HCT116 (cell line): ENCODE measurements around the gene CCDC38.

Source experiments
- CTCF ChIP-seq, 3 experiments: fragments of 200-600 bp in 1 of 3; sonication (generic) in 1 of 3; IDR thresholded peaks in 2 of 3; conservative IDR thresholded peaks in 1 of 3; 2 replicates each; pipeline ENCODE4 v1.5.1; 2012 to 2017; ENCODE audit warnings: low read depth in 2 of 3, low read length in 2 of 3, antibody characterized with exemption in 1 of 3, borderline replicate concordance in 1 of 3, control low read depth in 1 of 3, mild to moderate bottlenecking in 1 of 3, mixed read lengths in 1 of 3, mixed run types in 1 of 3, moderate library complexity in 1 of 3; ENCODE audit not compliant: insufficient read depth in 1 of 3
- EGR1 ChIP-seq: IDR thresholded peaks from 2 replicates; pipeline ENCODE4 v1.6.1; 2012; ENCODE audit warnings: low read depth
- EZH2phosphoT487 ChIP-seq: fragments of 200-600 bp; IDR thresholded peaks from 2 replicates; pipeline ENCODE4 v1.6.1; 2018; ENCODE audit warnings: antibody characterized with exemption, borderline replicate concordance
- MAX ChIP-seq: IDR thresholded peaks from 2 replicates; pipeline ENCODE4 v1.6.1; 2012
- POLR2A ChIP-seq: IDR thresholded peaks from 2 replicates; pipeline ENCODE4 v1.7.0; 2011; ENCODE audit warnings: borderline replicate concordance; ENCODE audit not compliant: insufficient read depth, insufficient read length; ENCODE audit errors: extremely low read depth
- POLR2AphosphoS5 ChIP-seq: IDR thresholded peaks from 2 replicates; pipeline ENCODE4 v1.6.1; 2011; ENCODE audit warnings: mild to moderate bottlenecking, low read depth, low read length, moderate library complexity
- RAD21 ChIP-seq: IDR thresholded peaks from 2 replicates; pipeline ENCODE4 v1.6.1; 2012; ENCODE audit warnings: low read depth, mild to moderate bottlenecking
- REST ChIP-seq: IDR thresholded peaks from 2 replicates; pipeline ENCODE4 v1.6.1; 2012; ENCODE audit warnings: low read depth
- SP1 ChIP-seq: IDR thresholded peaks from 2 replicates; pipeline ENCODE4 v1.6.1; 2012; ENCODE audit warnings: low read depth
- YY1 ChIP-seq: IDR thresholded peaks from 2 replicates; pipeline ENCODE4 v1.6.1; 2011; ENCODE audit warnings: low read length, low read depth, moderate library complexity, mild to moderate bottlenecking; ENCODE audit not compliant: insufficient replicate concordance; ENCODE audit errors: extremely low read depth
- ZBTB33 ChIP-seq: IDR thresholded peaks from 2 replicates; pipeline ENCODE4 v1.6.1; 2011; ENCODE audit warnings: mild to moderate bottlenecking, low read length, moderate library complexity; ENCODE audit not compliant: insufficient replicate concordance; ENCODE audit errors: extremely low read depth
- ZFX ChIP-seq: fragments of 450-650 bp; IDR thresholded peaks from 2 replicates; pipeline ENCODE4 v1.6.1; 2017
- ZNF274 ChIP-seq: fragments of 200-500 bp; sonication (Bioruptor generic); IDR thresholded peaks from 2 replicates; pipeline ENCODE4 v1.6.1; 2014; ENCODE audit warnings: mild to moderate bottlenecking, low read depth, low read length, inconsistent platforms

GRCh38 chr12:95908573-95908972 lies 33.8 kb downstream of the CCDC38 start:
- no peak for TF ChIP-seq ZNF274
- TF ChIP-seq POLR2AphosphoS5 = no peak
- no peak for TF ChIP-seq EZH2phosphoT487
- TF ChIP-seq POLR2A = no peak
- no peak for TF ChIP-seq MAX
- TF ChIP-seq CTCF (IDR thresholded peaks at IDR 0.05 in 2 of 3, conservative IDR thresholded peaks at IDR 0.05 in 1 of 3; ENCODE audit: borderline replicate concordance in 1 of 3, insufficient read depth in 1 of 3, low read depth in 2 of 3, low read length in 2 of 3) = no peak
- TF ChIP-seq REST = no peak
- no peak for TF ChIP-seq SP1
- TF ChIP-seq ZFX = no peak
- TF ChIP-seq ZBTB33 = no peak
- TF ChIP-seq YY1 = no peak
- no peak for TF ChIP-seq EGR1
- no peak for TF ChIP-seq RAD21
